C4-2B (cell line): ENCODE measurements around the gene RBFOX1.

Source experiments
- CTCF ChIP-seq: fragments of 450-650 bp; conservative IDR thresholded peaks from 2 replicates; pipeline ENCODE4 v1.5.1; 2017; ENCODE audit warnings: mild to moderate bottlenecking
- ZFX ChIP-seq: fragments of 450-650 bp; IDR thresholded peaks from 2 replicates; pipeline ENCODE4 v1.6.1; 2017

GRCh38 chr16:7369204-7369603 lies 36.6 kb downstream of the RBFOX1 start:
- TF ChIP-seq CTCF (no peak), ZFX (no peak)
